CMK (cell line): ENCODE results near the gene ARHGAP26.
"Not testable (repeated sequence)": the region's sequence is repeated elsewhere in the genome, so short reads cannot be mapped to it uniquely, and the experiment has no call there.

Experiments used
- DNase-seq: peaks from one replicate; pipeline ENCODE4 v3.0.0-alpha.2; 2010; ENCODE audit warnings: low read depth

Gene ARHGAP26

DNA sequence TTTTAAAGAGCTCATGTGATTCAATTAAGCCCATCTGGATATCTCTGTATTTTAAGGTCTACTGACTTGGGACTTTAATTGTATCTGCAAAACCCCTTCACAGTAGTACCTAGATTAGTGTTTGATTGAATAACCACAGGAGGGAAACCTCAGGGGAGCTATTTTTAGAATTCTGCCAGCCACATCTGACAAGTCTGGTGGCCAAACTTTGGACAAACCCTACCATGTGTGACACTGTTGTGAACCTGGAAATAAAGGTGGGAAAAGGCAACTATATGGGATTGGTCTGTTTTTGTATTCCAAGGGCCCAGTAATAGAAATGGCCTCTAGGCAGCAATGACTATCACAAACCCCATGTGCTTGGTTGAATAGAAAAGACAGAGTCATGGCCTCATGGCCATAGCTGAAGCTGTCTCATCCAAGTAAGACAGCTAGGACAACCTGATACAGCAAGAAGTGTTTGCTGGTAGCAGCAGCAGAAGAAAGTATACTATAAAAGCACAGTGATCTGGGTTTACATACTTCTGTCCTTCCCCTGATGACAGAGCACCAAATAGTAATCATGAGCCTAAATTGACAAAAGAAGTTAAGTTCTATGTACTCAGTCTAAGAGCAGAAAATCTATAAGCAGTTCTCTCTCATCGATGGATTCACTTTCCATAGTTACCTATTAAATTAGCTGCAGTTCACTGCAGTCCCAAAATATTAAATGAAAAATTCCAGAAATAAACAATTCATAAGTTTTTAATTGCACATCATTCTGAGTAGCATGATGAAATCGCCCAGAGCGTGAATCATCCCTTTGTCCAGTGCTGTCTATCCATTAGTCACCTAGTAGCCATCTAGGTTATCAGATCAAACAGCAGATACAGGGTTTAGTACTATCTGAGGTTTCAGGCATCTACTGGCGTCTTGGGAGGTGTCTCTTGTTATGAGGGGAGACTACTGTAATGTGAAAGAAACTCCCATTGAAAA is 189.8 kb downstream of the ARHGAP26 start:
- DNase-seq, result no peak

GRCh38 chr5:142961440-142962173 is 191.4 kb downstream of the ARHGAP26 start:
- DNase-seq, result no peak

GRCh38 chr5:142962174-142962533 is 192.0 kb downstream of the ARHGAP26 start:
- no peak for DNase-seq

DNA sequence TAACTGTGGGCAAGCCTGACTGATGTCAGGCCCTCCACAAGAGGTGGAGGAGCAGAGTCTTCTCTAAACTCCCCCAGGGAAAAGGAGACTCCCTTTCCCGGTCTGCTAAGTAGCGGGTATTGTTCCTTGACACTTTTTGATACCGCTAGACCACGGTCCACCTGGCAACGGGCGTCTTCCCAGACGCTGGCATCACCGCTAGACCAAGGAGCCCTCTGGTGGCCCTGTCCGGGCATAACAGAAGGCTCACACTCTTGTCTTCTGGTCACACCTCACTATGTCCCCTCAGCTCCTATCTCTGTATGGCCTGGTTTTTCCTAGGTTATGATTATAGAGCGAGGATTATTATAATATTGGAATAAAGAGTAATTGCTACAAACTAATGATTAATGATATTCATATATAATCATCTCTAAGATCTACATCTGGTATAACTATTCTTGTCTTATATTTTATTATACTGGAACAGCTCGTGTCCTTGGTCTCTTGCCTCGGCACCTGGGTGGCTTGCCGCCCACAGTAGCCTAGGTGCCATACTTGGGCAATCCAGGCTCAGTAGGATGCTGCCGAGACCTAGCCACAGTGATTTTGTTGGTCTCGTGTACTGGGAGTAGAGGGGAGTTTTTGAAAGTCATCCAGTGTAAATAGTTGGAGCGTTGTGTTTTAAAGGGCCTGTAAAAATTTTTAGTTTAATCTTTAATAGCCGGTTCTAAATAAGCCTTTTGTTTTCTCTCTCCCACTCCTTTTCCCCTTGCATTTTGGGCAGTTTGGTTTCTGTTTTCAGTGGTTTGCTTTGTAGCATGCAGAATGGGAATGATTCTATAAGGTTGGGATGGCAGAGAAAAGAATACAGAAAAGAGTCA is 195.3 kb downstream of the ARHGAP26 start:
- not testable (repeated sequence) for DNase-seq

DNA sequence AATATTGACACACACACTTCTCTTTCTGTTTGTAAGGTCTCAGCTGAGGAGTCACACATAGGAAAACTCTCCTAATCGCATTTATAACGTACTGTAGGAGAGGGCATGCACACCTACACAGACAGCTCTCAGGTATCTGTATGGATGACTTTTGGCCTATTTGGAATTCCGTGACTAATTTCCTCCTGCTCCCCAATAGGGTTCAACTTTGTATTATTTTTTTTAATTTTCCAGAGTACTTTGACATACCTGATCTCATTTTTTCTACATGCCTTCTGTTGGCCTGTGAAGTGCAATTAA is 195.9 kb downstream of the ARHGAP26 start:
- no peak for DNase-seq

- no peak for DNase-seq
These were observed 199.0 kb downstream of the ARHGAP26 start for GRCh38 chr5:142969186-142969585.

DNA sequence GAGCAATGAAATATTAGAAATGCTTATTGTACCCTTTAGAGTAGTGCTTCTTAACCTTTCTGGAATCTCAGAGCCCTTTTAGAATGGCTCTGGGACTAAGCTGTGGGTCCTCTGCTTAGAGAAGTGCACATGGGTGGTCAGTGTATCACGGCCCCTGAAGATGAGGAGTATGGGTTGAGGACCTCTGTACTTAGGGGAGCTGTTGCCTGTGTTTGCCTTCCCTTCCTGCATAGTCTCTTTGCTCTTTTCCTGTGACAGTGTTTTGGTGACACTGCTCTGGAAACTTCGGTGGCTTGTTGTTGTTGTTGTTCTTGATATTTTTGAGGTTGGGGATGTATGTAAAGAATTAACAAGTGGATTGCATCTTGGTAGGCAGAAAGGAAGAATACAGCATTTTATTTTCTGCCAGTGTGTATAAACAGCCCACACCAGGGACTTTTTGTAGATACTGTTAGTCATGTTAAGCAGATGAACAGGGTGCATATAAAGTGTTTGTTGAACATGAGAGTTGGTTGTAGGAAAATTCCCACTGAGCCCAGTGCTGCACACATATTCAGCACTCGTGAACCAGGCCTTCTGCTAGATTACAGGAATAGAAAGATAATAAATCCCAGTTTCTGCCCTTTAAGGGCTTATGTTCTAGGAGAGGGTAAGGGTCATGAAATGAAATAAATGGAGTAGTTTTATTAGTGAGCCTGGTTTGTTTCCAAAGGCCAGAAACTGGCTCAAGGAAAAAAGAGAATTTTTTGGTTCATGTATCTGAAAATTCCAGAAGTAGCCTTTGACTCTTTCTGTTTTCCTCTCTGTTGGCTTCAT is 199.7 kb downstream of the ARHGAP26 start:
- DNase-seq, result no peak

- DNase-seq, result no peak
These were observed 200.4 kb downstream of the ARHGAP26 start for GRCh38 chr5:142970440-142971030.

DNA sequence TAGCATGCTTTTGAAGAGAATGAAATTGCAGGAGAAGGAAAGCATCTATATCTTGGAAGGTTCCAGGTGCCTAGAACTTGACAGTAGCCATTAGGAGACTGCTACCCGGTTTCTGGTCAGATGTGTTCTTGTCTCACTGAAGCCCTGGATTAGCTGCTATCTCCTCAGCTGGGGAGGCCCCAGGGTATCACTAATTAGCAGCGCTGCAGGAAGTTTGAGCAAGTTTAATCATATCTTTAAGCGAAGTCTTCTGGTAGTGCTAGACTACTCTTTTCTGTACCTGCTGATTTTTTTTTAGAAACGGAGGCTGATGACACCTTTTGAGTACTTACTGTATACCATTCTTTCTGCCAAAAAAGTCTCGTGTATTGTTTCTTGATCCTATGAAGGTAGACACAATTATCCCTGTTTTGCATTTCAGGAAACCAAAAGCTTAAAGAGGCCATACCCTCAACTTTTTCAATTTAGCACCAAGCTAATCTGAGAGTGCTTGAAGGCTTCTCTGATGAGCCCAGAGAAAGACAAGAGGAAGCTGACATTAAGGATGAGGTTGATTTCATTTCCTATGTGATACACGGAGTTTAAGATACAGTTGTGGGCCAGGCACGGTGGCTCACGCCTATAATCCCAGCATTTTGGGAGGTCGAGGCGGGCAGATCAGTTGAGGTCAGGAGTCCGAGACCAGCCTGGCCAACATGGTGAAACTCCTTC is 201.3 kb downstream of the ARHGAP26 start:
- no peak for DNase-seq

- DNase-seq, result no peak
These were observed 201.9 kb downstream of the ARHGAP26 start for GRCh38 chr5:142972064-142972570.

GRCh38 chr5:142973932-142974331 is 203.8 kb downstream of the ARHGAP26 start:
- no peak for DNase-seq

- DNase-seq, result no peak
These were observed 204.2 kb downstream of the ARHGAP26 start for GRCh38 chr5:142974409-142974808.

GRCh38 chr5:142976861-142977260 is 206.7 kb downstream of the ARHGAP26 start:
- DNase-seq, result no peak

DNA sequence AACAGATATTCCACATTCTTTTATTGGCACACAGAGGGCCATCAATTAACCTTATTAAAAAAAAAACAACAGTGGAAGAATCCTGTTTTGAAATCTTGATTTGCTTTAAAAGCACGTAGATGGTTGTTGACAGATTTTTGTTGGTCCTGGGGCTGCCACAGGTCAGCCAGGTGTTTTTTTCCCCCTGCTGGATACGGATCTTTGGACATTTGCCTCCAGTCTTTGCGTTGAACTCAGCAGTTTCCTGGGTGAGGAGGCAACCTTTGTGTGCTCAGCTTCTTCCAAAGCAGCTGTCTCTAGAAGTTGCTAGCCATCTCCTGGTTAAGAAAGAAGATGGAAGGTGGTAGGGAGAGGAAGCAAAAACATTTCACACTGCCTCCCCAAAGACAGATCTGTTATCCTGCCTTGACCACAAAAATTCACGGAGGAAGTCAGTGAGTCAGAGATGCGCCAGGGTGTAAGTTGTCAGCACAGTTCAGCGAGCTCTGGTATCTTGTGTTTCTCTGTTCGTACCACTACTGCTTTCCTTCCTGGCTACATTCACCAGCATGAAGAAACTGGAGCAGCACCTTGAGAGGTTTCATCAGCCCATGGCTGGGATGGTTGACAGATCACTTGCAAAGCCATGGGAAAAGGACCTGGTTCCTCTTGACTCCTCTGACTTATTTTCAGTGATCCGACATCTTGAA is 207.3 kb downstream of the ARHGAP26 start:
- DNase-seq, result peak; percentile 14

GRCh38 chr5:142978252-142978651 is 208.1 kb downstream of the ARHGAP26 start:
- no peak for DNase-seq

- DNase-seq, result no peak
These were observed 208.5 kb downstream of the ARHGAP26 start for GRCh38 chr5:142978726-142979125.

GRCh38 chr5:142979636-142980035 is 209.5 kb downstream of the ARHGAP26 start:
- no peak for DNase-seq

GRCh38 chr5:142981475-142981874 is 211.3 kb downstream of the ARHGAP26 start:
- no peak for DNase-seq
